Neural progenitor cell (in vitro differentiated cells): ENCODE measurements around the gene ITPK1.

ENCODE experiments used
- CTCF ChIP-seq: fragments of 200-600 bp; sonication (generic); IDR thresholded peaks from 2 replicates; pipeline ENCODE4 v1.5.1; 2017; ENCODE audit warnings: antibody characterized with exemption, mild to moderate bottlenecking
- EZH2 ChIP-seq: fragments of 200-600 bp; sonication (generic); IDR thresholded peaks from 2 replicates; pipeline ENCODE4 v1.6.1; 2017; ENCODE audit warnings: antibody characterized with exemption, mild to moderate bottlenecking, moderate library complexity
- EZH2phosphoT487 ChIP-seq: fragments of 200-600 bp; sonication (generic); IDR thresholded peaks from 2 replicates; pipeline ENCODE4 v1.6.1; 2017; ENCODE audit warnings: antibody characterized with exemption

GRCh38 chr14:93072659-93073357 lies 42.9 kb downstream of the ITPK1 start:
- TF ChIP-seq CTCF (no peak), EZH2 (no peak), EZH2phosphoT487 (no peak)
